Measurements from ENCODE around the gene UQCC3.
A peak's percentile ranks its signal among the peaks of the same experiment; 100 is the strongest.

UQCC3 gene

GRCh38 chr11:62709247-62710000 is 38.0 kb downstream of the UQCC3 start:
- TF ChIP-seq TAF1 (IDR thresholded peaks at IDR 0.05; ENCODE audit: borderline replicate concordance, insufficient read depth, low read length): peak; percentile 50; the same call in 1 of the 2 replicates
- peak; percentile 27 for TF ChIP-seq FOXP2 (optimal IDR thresholded peaks at IDR 0.05; ENCODE audit: borderline replicate concordance, extremely low read depth, extremely low read length, insufficient read depth)
- TF ChIP-seq, protein P1, sequence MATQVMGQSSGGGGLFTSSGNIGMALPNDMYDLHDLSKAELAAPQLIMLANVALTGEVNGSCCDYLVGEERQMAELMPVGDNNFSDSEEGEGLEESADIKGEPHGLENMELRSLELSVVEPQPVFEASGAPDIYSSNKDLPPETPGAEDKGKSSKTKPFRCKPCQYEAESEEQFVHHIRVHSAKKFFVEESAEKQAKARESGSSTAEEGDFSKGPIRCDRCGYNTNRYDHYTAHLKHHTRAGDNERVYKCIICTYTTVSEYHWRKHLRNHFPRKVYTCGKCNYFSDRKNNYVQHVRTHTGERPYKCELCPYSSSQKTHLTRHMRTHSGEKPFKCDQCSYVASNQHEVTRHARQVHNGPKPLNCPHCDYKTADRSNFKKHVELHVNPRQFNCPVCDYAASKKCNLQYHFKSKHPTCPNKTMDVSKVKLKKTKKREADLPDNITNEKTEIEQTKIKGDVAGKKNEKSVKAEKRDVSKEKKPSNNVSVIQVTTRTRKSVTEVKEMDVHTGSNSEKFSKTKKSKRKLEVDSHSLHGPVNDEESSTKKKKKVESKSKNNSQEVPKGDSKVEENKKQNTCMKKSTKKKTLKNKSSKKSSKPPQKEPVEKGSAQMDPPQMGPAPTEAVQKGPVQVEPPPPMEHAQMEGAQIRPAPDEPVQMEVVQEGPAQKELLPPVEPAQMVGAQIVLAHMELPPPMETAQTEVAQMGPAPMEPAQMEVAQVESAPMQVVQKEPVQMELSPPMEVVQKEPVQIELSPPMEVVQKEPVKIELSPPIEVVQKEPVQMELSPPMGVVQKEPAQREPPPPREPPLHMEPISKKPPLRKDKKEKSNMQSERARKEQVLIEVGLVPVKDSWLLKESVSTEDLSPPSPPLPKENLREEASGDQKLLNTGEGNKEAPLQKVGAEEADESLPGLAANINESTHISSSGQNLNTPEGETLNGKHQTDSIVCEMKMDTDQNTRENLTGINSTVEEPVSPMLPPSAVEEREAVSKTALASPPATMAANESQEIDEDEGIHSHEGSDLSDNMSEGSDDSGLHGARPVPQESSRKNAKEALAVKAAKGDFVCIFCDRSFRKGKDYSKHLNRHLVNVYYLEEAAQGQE (IDR thresholded peaks at IDR 0.05; ENCODE audit: insufficient read depth in 1 of 2, low read depth in 2 of 2, low read length in 2 of 2): no peak
- peak; percentile 73 for TF ChIP-seq POLR2AphosphoS5 (IDR thresholded peaks at IDR 0.05; ENCODE audit: low read depth, low read length)
- no peak for TF ChIP-seq SIN3A (IDR thresholded peaks at IDR 0.05; ENCODE audit: borderline replicate concordance, insufficient read depth, low read length)

GRCh38 chr11:62710001-62710345 is 38.5 kb downstream of the UQCC3 start:
- TF ChIP-seq FOXP2 (optimal IDR thresholded peaks at IDR 0.05; ENCODE audit: borderline replicate concordance, extremely low read depth, extremely low read length, insufficient read depth): no peak
- no peak for TF ChIP-seq TAF1 (IDR thresholded peaks at IDR 0.05; ENCODE audit: borderline replicate concordance, insufficient read depth, low read length)
- no peak for TF ChIP-seq SIN3A (IDR thresholded peaks at IDR 0.05; ENCODE audit: borderline replicate concordance, insufficient read depth, low read length)
- TF ChIP-seq POLR2AphosphoS5 (IDR thresholded peaks at IDR 0.05; ENCODE audit: low read depth, low read length): no peak
- TF ChIP-seq, protein P1 (IDR thresholded peaks at IDR 0.05; ENCODE audit: insufficient read depth in 1 of 2, low read depth in 2 of 2, low read length in 2 of 2): no peak

GRCh38 chr11:62712276-62712812 is 40.9 kb downstream of the UQCC3 start:
- TF ChIP-seq TAF1 (IDR thresholded peaks at IDR 0.05; ENCODE audit: borderline replicate concordance, insufficient read depth, low read length) (no peak), SIN3A (IDR thresholded peaks at IDR 0.05; ENCODE audit: borderline replicate concordance, insufficient read depth, low read length) (no peak), POLR2AphosphoS5 (IDR thresholded peaks at IDR 0.05; ENCODE audit: low read depth, low read length) (no peak), FOXP2 (optimal IDR thresholded peaks at IDR 0.05; ENCODE audit: borderline replicate concordance, extremely low read depth, extremely low read length, insufficient read depth) (no peak)
- TF ChIP-seq, protein P1 (IDR thresholded peaks at IDR 0.05; ENCODE audit: insufficient read depth in 1 of 2, low read depth in 2 of 2, low read length in 2 of 2): no peak

- TF ChIP-seq SIN3A (IDR thresholded peaks at IDR 0.05; ENCODE audit: borderline replicate concordance, insufficient read depth, low read length) (no peak), POLR2AphosphoS5 (IDR thresholded peaks at IDR 0.05; ENCODE audit: low read depth, low read length) (0 out of 2 replicates have a peak, but pooled peaks have one; percentile 2)
These were observed 41.4 kb downstream of the UQCC3 start for GRCh38 chr11:62712861-62713260.

DNA sequence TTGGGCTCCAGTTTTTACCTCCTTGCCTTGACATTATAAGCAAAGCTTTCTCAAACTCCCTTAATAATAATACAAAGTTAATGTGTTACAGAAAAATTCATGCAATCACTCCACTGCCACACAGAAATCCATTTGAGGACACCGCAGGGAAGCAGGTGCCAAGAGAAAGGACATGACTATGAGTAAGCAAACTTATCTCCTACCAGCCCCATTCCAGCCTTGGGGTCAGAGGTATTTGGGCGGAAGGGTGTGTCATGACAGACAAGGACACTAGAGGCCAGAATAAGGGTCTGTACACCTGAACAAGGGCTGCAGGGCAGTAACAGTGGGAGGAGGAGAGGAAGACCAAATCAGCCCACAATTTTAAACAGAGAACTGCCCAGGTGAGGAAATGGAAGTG is 41.9 kb downstream of the UQCC3 start:
- TF ChIP-seq SIN3A (IDR thresholded peaks at IDR 0.05; ENCODE audit: borderline replicate concordance, insufficient read depth, low read length) (no peak), POLR2AphosphoS5 (IDR thresholded peaks at IDR 0.05; ENCODE audit: low read depth, low read length) (0 out of 2 replicates have a peak, but pooled peaks have one; percentile 49)

Measured in PFSK-1 (cell line).